ENCODE measurements around the gene HMBS.
"Not testable (repeated sequence)": the region's sequence is repeated elsewhere in the genome, so short reads cannot be mapped to it uniquely, and the experiment has no call there.

The HMBS gene

GRCh38 chr11:119055901-119056300, 28.8 kb upstream of the HMBS start:
- H3K4me3 ChIP-seq (replicated peaks; ENCODE audit: low read depth, low read length): peak overlapping the region; percentile 79
- DNase-seq (ENCODE audit: low read depth): peak; percentile 38
- peak; percentile 18 for TF ChIP-seq CTCF (IDR thresholded peaks at IDR 0.05; ENCODE audit: low read length, missing control alignments)

DNA sequence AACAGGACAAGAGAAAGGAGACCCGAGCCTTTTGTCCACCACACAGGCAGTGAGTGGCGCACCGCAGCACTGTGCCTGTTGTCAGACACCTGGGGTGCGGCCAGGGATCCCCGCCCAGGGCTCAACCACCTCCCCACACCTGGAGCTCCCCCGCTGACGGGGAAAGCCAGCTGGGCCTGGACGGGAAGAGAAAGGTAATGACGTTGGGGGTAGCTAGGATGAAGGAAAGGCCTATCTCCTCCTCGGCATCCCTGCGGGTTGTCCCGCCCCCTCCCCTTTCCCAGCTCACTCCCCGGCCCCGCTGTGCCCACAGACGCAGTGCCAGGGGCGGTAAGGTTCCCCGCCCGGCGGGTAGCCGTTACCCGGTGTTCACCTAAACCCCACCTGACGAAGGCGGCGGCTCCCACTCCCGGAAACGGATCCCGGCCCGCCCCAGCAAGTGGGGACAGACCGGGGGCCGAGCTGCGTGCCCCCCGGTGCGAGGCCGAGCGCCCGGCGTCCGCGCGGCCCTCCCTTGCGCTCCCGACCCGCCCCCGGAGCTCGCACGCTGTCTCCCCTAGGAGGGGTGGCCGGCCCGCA, 28.2 kb upstream of the HMBS start:
- TF ChIP-seq CTCF (IDR thresholded peaks at IDR 0.05; ENCODE audit: low read length, missing control alignments): no peak
- DNase-seq (ENCODE audit: low read depth): no peak
- H3K4me3 ChIP-seq (replicated peaks; ENCODE audit: low read depth, low read length): peak overlapping the region; percentile 79

- H3K4me3 ChIP-seq (replicated peaks; ENCODE audit: low read depth, low read length): peak within 1 kb of the TSS; percentile 82
- TF ChIP-seq CTCF (IDR thresholded peaks at IDR 0.05; ENCODE audit: low read length, missing control alignments): peak; percentile 29
- DNase-seq (ENCODE audit: low read depth): peak; percentile 95
Observed at GRCh38 chr11:119057000-119057769, 27.5 kb upstream of the HMBS start, which contains the start of gene HYOU1. Gene HYOU1, minus strand, starts transcription at chr11:119057205. Its CDS starts 1,045 bp downstream, at chr11:119056160.

DNA sequence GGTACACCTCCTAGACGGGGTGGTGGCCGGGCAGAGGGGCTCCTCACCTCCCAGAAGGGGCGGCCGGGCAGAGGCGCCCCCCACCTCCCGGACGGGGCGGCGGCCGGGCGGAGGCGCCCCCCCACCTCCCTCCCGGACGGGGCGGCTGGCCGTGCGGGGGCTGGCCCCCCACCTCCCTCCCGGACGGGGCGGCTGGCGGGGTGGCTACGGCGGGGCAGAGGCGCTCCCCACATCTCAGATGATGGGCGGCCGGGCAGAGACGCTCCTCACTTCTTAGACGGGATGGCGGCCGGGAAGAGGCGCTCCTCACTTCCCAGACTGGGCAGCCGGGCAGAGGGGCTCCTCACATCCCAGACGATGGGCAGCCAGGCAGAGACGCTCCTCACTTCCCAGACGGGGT, 25.6 kb upstream of the HMBS start:
- H3K4me3 ChIP-seq (replicated peaks; ENCODE audit: low read depth, low read length); DNase-seq (ENCODE audit: low read depth): not testable (repeated sequence)

GRCh38 chr11:119061256-119061655, 23.4 kb upstream of the HMBS start:
- DNase-seq (ENCODE audit: low read depth): no peak
- no peak overlapping the region for H3K4me3 ChIP-seq (replicated peaks; ENCODE audit: low read depth, low read length)
- no peak for TF ChIP-seq CTCF (IDR thresholded peaks at IDR 0.05; ENCODE audit: low read length, missing control alignments)

- DNase-seq (ENCODE audit: low read depth): peak; percentile 77
- no peak overlapping the region for H3K4me3 ChIP-seq (replicated peaks; ENCODE audit: low read depth, low read length)
- TF ChIP-seq CTCF (IDR thresholded peaks at IDR 0.05; ENCODE audit: low read length, missing control alignments): no peak
Observed at GRCh38 chr11:119062779-119063178, 21.9 kb upstream of the HMBS start.

DNA sequence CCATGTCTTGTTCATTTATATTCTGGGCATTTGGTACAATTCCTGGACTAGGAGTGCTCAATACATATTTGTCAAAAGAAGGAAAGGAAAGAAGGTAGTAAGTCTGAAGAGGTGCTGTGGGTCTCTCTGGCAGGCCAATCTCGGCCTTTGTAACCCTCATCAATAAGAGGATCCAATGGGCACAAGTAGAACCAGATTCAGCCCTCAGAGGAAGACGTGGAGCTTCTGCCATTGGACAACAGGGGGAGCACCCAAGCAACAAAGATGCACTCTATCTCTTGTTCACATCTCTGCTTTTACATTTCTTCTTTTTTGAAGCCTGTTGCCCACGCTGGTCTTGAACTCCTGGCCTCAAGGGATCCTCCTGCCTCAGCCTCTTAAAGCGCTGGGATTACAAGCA, 19.3 kb upstream of the HMBS start:
- peak; percentile 55 for TF ChIP-seq CTCF (IDR thresholded peaks at IDR 0.05; ENCODE audit: low read length, missing control alignments)
- DNase-seq (ENCODE audit: low read depth): peak; percentile 54
- H3K4me3 ChIP-seq (replicated peaks; ENCODE audit: low read depth, low read length): no peak overlapping the region

All from fibroblast of pulmonary artery (primary cell).